Neural progenitor cell (in vitro differentiated cells): Measurements from ENCODE around the gene SFMBT2.

Source experiments
- EZH2 ChIP-seq: fragments of 200-600 bp; sonication (generic); IDR thresholded peaks from 2 replicates; pipeline ENCODE4 v1.6.1; 2017; ENCODE audit warnings: antibody characterized with exemption, mild to moderate bottlenecking, moderate library complexity
- EZH2phosphoT487 ChIP-seq: fragments of 200-600 bp; sonication (generic); IDR thresholded peaks from 2 replicates; pipeline ENCODE4 v1.6.1; 2017; ENCODE audit warnings: antibody characterized with exemption
- TF ChIP-seq, protein P1 (sequence below): fragments of 200-600 bp; sonication (generic); IDR thresholded peaks from 2 replicates; pipeline ENCODE4 v1.5.1; 2017; ENCODE audit warnings: antibody characterized with exemption, mild to moderate bottlenecking

DNA sequence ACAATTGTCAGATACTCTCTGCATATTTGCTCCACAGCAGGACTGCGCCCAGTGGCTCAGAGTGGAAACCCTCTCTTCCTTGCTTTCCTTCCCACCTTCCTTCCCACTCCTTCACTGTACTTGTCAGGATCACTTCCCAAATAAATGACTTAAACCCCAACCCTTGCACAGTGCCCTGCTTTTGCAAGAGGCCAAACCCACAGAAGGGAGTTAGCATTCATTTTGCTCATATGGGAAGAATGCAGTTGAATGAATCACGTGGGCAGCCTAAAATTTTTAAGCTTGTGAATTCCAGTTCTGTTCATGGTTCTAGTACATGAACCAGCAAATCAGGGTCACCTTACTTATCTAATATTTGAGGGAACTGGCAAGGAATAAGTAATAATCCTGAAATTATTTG is 47.7 kb upstream of the SFMBT2 start:
- TF ChIP-seq, protein P1, sequence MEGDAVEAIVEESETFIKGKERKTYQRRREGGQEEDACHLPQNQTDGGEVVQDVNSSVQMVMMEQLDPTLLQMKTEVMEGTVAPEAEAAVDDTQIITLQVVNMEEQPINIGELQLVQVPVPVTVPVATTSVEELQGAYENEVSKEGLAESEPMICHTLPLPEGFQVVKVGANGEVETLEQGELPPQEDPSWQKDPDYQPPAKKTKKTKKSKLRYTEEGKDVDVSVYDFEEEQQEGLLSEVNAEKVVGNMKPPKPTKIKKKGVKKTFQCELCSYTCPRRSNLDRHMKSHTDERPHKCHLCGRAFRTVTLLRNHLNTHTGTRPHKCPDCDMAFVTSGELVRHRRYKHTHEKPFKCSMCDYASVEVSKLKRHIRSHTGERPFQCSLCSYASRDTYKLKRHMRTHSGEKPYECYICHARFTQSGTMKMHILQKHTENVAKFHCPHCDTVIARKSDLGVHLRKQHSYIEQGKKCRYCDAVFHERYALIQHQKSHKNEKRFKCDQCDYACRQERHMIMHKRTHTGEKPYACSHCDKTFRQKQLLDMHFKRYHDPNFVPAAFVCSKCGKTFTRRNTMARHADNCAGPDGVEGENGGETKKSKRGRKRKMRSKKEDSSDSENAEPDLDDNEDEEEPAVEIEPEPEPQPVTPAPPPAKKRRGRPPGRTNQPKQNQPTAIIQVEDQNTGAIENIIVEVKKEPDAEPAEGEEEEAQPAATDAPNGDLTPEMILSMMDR = no peak
- TF ChIP-seq EZH2 (no peak), EZH2phosphoT487 (no peak)
